HT1080 (cell line): ENCODE data around the gene ARHGAP6. TPM values are rescaled to one million over a fixed set of nuclear protein-coding genes. Genes with fewer than 3 reads are reported as not detected.

ENCODE experiments used
- DNase-seq: peaks from one replicate; pipeline ENCODE4 v3.0.0-alpha.2; 2015; ENCODE audit warnings: low read depth
- polyA plus RNA-seq, 2 experiments: library from polyadenylated mRNA; depleted of rRNA; stranded (reverse); fragments of >200 nt; gene quantifications; 2 replicates each; pipeline ENCODE4 v1.2.3, GENCODE V29; 2015
- total RNA-seq: library from RNA; depleted of rRNA; stranded (reverse); fragments of >200 nt; shearing (Covaris generic); gene quantifications from 2 replicates; pipeline ENCODE4 v1.2.3, GENCODE V29; 2014; rRNA removed

Gene ARHGAP6, protein sequence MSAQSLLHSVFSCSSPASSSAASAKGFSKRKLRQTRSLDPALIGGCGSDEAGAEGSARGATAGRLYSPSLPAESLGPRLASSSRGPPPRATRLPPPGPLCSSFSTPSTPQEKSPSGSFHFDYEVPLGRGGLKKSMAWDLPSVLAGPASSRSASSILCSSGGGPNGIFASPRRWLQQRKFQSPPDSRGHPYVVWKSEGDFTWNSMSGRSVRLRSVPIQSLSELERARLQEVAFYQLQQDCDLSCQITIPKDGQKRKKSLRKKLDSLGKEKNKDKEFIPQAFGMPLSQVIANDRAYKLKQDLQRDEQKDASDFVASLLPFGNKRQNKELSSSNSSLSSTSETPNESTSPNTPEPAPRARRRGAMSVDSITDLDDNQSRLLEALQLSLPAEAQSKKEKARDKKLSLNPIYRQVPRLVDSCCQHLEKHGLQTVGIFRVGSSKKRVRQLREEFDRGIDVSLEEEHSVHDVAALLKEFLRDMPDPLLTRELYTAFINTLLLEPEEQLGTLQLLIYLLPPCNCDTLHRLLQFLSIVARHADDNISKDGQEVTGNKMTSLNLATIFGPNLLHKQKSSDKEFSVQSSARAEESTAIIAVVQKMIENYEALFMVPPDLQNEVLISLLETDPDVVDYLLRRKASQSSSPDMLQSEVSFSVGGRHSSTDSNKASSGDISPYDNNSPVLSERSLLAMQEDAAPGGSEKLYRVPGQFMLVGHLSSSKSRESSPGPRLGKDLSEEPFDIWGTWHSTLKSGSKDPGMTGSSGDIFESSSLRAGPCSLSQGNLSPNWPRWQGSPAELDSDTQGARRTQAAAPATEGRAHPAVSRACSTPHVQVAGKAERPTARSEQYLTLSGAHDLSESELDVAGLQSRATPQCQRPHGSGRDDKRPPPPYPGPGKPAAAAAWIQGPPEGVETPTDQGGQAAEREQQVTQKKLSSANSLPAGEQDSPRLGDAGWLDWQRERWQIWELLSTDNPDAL (N-terminal part only)
- total RNA-seq, result 0.43 and 0.70 TPM in 2 replicates
- polyA plus RNA-seq (2015; cell fraction: cytosol; rRNA removed), result 0.08 and 0.11 TPM in 2 replicates
- polyA plus RNA-seq (2015; cell fraction: nucleus; rRNA removed), result 0.31 and 0.48 TPM in 2 replicates

DNA sequence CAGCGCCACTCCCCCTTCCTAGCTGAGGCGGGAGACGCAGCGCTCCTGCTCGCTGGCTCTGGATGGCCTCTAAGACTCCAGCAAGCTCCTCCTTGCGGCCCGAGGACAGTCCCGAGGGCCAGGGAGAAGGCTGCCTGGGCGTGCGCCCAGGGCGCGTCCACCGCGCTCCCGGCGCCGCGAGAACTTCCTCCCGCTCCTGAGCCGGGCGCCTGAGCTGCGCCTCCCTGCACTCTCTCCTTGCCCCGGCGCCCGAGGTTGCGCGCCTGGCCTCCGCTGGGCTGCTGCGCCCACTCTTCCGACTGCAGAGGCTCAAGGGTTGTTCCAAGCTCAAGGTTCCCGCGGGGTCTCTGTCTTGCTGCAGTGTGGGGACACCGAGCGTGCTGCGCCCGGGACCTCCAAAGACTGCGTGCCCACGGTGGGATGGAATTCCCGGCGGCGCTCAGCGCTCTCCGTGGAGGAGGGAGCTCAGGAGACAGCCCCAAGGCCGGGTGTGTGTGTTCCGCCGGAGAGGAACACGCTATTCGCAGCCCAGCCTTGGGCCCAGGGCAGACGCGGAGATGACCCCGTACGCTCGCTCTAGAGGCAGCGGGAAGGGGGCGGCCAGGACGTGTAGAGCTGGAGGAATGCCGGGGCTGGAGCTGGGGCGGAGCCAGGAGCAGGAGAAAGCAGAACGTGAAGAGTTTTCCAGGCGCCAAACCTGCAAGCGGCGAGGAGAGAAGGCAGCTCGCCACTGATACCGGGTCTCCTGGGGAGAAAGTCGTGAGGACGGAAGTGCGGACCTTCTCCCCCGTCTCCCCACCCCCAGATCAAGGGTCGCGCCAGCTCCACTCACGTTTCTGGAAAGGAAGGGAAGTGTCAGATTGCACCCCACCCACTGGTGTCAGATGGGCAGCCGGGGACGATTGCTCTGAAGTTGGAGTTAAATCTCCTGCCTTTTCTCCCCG, at the start of gene ARHGAP6:
TSS of gene ARHGAP6 (minus strand) at position 753 of the 944 bp plus-strand sequence. CDS start 1,092 bp downstream, outside the sequence.
- DNase-seq, result peak; percentile 40

DNA sequence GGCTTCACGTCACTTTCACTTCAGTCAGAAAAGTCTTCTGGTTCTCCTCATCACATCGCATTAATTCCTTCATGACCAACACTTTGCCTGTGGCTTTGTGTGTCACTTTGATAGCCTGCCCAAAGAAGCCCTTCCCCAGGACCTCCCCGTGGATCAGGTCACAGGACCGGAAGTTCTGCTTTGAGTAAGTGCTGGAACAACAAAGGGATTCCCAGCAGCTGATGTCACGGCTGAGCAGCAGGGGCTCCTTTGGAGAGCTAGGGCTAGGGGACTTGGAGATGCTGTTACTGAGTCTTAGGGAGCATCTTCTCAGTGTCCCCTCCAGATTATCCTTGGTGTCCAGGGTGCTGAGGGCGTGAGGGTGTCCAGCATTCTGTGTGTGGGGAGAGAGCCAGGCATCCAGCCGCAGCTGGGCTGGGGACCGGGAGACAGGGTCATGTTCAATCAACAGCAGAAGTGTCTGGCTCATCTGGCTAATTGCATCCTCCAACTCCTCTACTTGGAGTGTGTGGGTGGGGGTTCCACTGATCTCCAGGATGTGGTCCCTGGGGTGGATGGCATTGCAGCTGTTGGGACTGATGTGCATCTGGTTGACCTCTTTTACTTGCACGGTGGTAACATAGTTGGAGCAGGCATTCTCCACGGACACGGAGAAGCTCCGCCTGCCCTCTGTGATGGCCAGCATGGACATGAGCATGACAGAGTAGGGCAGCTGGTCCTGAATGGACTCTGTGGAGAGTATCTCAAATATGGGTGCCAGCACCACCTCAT, 39.2 kb upstream of the ARHGAP6 start:
- DNase-seq, result peak; percentile 49

DNA sequence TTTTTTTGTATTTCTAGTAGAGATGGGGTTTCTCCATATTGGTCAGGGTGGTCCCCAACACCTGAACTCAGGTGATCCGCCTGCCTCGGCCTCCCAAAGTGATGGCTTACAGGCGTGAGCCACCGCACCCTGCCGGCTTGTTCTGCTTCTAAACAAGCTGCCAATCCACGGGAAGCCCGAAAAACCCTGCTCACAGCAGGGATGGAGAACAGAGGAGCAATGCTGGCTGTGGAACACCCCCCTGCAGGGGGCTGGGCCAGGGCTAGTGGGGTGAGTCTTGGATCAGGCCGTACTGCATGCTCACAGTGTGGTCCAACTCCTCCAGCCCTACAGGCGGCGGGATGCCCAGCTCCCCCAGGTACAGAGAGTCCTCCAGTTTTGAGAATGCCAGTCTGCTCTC, 38.1 kb upstream of the ARHGAP6 start:
- DNase-seq, result no peak

DNA sequence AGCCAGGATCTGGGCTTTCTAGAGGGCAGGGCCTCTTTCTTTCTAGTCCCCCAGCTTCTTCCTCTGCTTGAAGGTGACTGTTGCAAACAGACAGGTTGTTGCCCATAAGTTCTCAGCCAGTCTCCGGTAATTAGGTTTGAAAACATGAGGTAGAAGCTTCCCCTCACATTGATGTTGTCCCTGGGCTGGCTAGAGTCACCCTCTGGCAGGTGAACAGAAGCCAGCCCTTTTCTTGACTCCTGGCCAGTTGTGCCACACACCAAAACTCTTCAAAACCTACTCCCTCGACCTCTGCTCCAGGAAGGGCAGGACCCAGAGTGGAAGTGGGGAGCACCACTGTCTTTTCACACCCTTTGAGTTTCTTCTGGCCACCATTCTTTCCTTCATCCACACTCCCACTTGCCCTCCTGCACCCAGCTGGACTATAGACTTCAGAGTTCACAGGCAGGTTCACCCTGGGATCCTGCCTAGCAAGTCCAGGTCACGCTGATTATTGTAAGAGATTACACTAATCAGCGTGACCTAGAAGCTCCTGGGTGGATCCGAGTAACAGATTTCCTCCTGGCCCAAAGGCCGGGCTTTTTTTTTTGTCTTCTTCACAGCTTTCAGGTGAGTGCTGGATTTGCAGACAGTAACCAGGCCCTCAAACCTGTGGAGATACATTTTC, 37.4 kb upstream of the ARHGAP6 start:
- no peak for DNase-seq

DNA sequence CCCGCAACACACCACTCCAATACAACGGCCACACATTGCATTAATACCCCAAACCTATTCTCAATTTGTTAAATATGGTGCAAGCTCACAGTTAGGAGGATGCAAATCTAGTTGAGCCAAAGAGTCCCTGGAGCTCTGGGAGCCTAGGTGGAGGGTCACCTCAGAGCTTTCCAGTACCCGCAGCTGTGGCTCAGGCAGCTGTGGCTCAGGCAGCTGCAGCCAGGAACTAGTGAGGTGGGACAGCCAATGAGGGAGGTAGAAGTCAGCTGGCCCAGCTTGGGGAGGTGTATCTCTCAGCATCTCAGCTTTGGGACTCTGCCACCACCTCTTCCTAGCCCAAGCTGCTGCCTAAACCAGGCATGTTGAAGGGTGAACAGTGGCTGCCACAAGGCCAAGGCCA, 36.7 kb upstream of the ARHGAP6 start:
- no peak for DNase-seq

DNA sequence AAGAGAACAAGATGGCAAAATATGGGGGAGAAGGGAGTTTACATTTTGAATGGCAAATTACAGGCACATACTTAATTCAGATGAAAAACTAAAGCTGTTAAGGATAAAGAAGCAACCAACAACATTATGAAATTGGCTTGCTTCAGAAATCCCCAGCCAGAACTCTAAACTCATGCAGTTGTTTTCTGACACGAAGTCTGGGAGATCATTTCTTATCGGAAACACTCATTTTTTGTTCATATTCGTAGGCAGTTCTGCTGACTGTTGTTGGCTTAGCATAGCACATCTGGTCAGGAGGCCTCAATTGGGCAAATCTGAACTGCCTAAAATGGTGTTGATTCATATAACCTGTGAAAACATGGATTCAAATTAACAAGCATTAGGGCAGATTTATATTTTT, 33.0 kb upstream of the ARHGAP6 start:
- DNase-seq, result no peak

DNA sequence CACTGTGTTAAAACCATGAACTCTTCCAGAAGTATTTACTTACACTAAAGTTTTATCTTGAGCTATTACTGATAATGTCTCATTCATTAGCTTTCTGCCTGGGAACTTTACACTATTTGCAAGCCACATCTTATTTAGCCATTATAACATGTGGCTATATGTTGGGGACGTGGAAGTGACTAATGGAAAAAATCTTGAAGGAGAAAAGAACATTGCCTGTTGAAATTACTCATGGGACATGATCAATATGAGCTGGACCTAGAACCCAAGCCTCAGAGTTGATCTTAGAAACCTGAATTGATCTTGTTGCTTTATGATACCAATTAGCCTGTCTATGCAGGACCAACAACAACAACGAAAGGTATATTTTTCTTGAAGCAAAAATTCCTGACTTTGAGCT, 22.5 kb upstream of the ARHGAP6 start:
- DNase-seq, result peak; percentile 1

DNA sequence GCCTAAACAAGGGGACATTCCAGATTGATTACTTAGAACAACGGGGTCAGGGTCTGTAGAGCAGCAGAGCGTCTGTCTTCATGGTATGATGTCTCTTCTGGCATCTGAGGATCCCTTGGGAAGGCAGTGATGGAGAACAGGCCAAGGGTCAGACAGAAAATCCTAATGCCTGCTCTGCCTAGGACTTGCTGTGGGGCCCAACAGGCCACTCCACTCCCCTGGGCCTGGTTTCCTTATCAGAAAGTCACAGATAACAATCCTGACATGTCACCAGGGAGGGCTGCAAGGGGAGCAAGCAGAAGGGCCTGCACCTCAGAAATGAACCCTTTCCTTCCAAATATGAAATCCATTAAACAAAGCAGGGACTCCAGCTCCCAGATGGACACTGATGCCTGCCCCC, 21.4 kb upstream of the ARHGAP6 start:
- DNase-seq, result no peak

DNA sequence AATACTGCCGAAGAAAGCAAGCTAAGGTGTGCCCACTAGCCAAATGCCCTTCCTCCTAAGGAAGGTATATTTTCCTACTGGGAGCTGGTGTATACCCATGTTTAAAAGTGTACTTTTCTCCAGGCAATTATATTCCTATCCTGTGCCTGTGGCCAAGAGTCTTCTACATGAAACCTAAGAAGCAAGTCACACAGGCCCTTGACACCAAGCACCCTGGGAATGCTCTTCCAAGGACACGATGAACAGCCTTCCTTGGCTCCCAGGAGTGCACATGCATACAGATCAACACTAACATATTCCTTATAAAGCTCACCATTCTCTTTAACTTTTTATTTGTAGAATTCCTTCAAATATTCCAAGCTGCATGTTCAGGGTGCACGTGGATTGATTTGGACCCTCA, 17.3 kb upstream of the ARHGAP6 start:
- no peak for DNase-seq

DNA sequence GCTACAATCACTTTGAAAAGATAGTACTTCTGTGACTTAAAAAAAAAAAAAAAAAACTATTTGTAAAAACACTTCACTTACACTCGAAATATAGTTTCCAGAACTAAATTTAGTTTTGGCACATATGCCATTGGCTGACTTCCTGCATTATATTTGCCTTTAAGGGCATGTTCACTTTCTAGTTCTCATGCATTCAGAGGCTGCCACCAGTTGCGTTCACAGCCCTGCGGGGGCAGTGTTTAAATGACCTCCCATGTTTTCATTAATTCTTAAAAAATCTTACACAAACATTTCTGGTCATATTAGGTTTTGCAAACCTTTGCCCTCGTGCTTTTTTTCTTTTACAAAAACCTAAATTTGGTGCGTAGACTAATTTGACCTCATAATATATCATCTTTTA, 12.4 kb upstream of the ARHGAP6 start:
- DNase-seq, result no peak

DNA sequence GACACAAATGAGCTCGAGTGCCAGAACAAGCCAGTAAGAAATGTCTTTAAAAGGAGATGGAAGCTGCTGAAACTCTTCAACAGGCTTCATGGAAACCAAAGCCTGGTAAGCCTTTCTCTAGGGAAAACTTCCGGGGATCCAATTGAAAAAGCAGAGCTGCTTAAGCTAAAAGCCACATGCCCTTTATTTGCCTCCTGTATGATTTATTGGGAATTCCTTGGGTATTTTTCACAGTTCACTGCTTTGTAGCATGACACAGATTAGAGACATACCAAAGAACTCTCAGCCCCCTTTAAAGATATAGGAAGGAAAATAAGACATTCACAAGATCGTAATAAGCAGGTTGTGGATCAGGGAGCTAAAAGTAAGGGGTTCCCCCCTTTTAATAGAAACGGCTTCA, 6.5 kb upstream of the ARHGAP6 start:
- no peak for DNase-seq

DNA sequence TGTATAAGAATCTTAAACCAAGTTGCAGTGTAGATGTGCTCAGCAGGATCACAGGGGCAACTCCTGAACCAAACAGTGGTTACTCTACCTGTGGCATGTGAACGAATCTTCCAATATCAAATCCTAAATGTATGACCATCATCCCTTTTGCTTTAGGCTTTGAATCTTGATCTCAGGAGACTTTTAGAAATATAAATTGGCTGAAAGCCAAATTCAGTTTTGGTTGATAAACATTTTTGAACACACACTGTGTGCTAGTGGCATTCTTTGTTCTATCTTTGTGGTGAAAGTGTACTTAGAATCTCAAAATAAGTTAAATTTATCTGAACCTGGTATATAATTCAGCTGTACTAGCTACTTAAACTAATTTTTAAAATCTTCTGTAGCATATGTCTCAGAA, 4.6 kb upstream of the ARHGAP6 start:
- DNase-seq, result no peak

DNA sequence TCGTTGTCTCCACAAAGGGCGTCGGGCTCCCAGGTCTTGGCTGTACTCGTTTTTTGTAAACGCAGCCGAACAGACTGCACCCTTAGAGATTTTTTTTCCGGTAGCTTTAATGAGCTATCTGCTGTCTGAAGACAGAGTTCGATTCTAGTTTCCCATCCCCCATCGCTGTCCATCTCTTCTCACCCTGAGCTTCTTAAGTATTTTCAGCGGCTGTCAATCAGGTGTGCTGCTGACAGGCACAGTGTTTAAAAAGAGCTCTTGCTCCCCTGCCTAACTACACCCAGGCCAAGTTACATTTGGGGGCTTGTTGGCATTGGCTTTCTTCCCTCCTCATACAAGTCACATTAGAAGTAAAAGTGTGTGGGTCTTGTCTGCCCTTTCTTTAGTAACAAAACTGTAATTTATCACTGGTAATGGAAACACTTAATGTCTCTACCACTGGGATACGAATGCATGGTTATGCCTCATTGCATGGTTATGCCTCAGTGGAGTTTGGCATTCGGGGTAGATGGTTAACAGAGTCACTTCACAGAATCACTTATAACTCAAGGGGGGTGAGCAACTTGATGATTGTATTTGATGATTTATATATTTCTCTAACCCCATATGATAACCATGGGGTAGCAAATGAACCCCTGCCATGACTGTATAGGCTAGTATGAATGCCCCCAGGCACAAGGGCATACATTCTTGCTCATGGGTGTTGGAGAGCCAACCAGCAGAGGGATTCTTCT, 1.4 kb upstream of the ARHGAP6 start:
- no peak for DNase-seq

DNA sequence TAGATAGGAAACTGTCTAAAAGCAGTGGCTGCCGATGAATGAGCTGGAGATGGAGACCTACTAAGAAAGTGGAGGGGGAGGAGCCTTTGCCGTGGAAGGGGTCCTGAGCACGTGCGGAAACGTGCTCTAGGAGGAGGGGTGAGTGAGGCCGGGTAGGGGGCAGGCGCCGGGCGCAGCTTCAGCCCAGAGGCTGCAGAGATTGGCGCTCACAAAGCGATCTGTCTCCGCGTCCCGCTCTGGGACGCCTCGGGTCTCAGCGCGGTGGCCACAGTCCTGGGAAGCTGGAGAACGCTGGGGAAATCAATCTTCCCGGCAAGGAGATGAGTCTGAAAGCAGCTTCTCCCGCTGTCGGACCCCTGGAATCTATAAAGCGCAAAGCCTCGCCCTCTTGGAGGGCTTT, 444 bp upstream of the ARHGAP6 start:
- peak; percentile 16 for DNase-seq

DNA sequence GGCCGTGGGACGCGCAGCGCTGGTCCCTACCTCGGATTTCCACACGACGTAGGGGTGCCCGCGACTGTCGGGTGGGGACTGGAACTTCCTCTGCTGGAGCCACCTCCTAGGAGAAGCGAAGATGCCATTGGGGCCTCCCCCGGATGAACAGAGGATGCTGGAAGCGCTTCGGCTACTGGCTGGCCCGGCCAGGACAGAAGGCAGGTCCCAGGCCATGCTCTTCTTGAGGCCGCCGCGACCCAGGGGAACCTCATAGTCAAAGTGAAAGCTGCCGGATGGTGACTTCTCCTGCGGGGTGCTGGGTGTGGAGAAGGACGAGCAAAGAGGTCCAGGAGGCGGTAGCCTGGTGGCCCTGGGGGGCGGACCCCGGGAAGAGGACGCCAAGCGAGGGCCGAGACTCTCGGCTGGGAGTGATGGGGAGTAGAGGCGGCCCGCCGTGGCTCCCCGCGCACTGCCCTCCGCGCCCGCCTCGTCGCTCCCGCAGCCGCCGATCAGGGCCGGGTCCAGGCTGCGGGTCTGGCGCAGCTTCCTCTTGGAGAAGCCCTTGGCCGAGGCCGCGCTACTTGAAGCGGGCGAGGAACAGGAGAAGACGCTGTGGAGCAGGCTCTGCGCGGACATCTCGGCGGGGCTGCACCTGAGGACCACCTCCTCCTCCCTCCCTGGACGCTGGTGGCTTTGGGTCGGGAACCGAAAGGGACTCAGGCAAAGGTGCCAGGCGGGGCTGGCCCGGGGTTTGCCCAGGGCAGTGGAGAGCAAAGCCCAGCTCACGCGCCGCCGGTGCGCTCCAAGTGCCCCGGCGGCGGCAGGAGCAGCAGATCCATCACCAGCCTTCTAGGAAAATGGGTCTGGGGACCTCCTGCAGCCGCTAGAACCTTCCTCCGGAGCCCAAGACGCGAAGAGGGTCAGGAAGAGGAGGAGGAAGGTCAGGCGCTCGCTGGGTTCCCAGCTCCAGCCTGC, 1.2 kb downstream of the ARHGAP6 start:
- DNase-seq, result no peak

DNA sequence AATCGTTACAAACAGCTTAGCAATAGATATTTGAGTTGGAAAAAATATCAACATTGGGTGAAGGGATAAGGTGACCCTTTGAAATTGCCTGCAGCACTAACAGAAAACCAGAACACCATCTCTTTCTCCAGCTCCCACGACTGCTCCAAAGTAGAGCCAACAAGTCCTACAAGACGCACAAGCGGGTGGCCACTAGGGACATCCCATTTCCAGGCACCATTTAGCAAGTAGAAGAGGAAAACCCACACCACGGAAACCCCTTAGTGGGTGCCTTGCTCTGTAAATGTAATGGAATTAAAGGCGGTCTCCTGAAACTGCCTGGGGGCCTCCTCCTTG, 1.9 kb downstream of the ARHGAP6 start:
- DNase-seq, result no peak

DNA sequence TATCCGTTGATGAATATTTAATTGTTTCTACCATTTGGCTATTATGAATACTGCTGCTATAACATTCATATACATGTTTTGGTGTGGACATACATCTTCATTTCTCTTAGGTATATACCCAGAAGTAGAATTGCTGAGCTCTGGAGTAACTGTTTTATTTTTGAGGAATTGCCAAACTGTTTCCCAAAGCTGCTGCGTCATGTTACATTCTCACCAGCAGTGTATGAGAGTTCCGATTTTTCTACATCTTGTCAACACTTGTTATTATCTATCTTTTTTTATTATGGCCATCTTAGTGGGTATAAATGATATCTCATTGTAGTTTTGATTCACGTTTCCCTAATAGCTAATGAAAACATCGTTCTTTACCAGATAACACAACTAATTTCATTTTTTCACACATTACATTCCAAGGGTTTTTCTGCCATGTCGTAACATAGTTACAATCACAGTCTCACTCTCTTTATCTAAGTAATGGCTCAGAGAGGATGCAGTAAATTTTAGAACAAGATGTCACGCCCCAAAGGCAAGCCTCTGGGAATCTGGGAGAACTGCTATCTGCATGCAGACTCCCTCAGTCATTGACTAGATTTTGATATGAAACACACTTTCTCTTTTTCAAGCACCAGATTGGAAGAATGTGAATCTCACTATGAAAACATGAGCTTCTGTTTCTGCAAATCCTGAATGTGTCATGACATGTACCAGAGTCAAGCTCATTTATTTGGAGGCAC, 10.3 kb downstream of the ARHGAP6 start:
- no peak for DNase-seq
